Osteoblast (primary cell): Measurements from ENCODE around the gene TMEM82. TPM values are rescaled to one million over a fixed set of nuclear protein-coding genes. Genes with fewer than 3 reads are reported as not detected.

Source experiments
- DNase-seq: peaks from one replicate; pipeline ENCODE4 v3.0.0; 2011; ENCODE audit warnings: low spot score, mixed read lengths; ENCODE audit not compliant: insufficient read length; ENCODE audit errors: missing footprints
- H2AFZ ChIP-seq: 2 replicates; pipeline ENCODE4 v1.6.0; 2011; ENCODE audit warnings: mild to moderate bottlenecking, low read length
- H3K27ac ChIP-seq: 2 replicates; pipeline ENCODE4 v1.5.1; 2011; ENCODE audit warnings: mild to moderate bottlenecking, low read depth, low read length, moderate library complexity
- H3K27me3 ChIP-seq: 2 replicates; pipeline ENCODE4 v1.6.0; 2012; ENCODE audit warnings: mild to moderate bottlenecking, control low read depth, inconsistent platforms, low read length, moderate library complexity; ENCODE audit not compliant: insufficient read depth
- H3K36me3 ChIP-seq: 2 replicates; pipeline ENCODE4 v1.5.1; 2011; ENCODE audit warnings: mild to moderate bottlenecking, low read length, control low read depth, moderate library complexity; ENCODE audit not compliant: insufficient read depth
- H3K4me1 ChIP-seq: 2 replicates; pipeline ENCODE4 v1.5.1; 2011; ENCODE audit warnings: mild to moderate bottlenecking, low read length, control low read depth, moderate library complexity; ENCODE audit not compliant: insufficient read depth
- H3K4me2 ChIP-seq: 2 replicates; pipeline ENCODE4 v1.6.0; 2011; ENCODE audit warnings: mild to moderate bottlenecking, low read length; ENCODE audit not compliant: insufficient read depth
- H3K4me3 ChIP-seq: fragments of 200-600 bp; sonication (generic); 3 replicates; pipeline ENCODE4 v1.5.1; 2012; ENCODE audit warnings: mild to moderate bottlenecking, low read length, inconsistent platforms; ENCODE audit not compliant: insufficient read depth
- H3K79me2 ChIP-seq: 2 replicates; pipeline ENCODE4 v1.6.0; 2012; ENCODE audit warnings: mild to moderate bottlenecking, low read length, control low read depth, inconsistent platforms; ENCODE audit not compliant: insufficient read depth
- H3K9me3 ChIP-seq: 2 replicates; pipeline ENCODE4 v1.5.1; 2011; ENCODE audit warnings: low read depth, low read length, control low read depth
- H4K20me1 ChIP-seq: 2 replicates; pipeline ENCODE4 v1.6.0; 2012; ENCODE audit warnings: mild to moderate bottlenecking, low read length, control low read depth; ENCODE audit not compliant: insufficient read depth
- total RNA-seq: library from RNA; depleted of rRNA; stranded (reverse); fragments of >200 nt; gene quantifications from 2 replicates; pipeline ENCODE4 v1.2.3, GENCODE V29; 2012
- TF ChIP-seq, protein P1 (sequence below): IDR thresholded peaks from 2 replicates; pipeline ENCODE4 v1.5.1; 2011; ENCODE audit warnings: mild to moderate bottlenecking, low read depth, low read length, moderate library complexity; ENCODE audit errors: extremely low read depth

The TMEM82 gene
- total RNA-seq, 1 donor: not detected

DNA sequence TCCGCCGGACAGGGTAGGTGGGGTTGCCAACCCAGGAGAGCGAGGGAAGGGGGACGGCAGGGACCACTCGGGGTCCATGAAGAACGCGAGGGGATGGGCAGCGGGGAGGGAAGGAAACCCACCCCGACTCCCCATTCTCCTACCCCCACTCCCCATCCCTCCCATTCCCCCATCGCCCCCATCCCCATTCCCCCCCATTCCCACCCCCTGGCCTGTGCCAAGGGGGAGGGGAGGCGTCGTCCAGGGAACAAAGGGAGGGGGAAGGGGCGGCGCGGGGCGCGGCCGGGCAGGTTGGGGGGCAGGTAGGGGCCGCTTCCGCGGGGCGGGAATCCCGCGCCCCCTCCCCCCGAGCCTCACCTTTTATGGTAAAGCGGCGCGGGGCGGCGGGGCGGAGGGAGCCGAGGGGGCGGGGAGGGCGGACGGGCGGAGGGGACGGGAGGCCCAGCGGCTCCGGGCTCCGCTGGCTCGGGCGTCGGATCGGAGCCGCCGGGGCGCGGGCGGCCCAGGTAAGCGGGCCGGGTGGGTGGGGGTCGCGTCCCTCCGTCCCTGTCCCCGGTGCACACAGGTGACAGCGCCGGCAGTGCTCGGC is 16.1 kb downstream of the TMEM82 start, which contains the start of gene FBLIM1:
Gene FBLIM1, plus strand, starts transcription at position 453 of the 589 bp plus-strand sequence. CDS start 6,189 bp downstream, outside the sequence.
- peak within 1 kb of the TSS; percentile 88 for H3K4me2 ChIP-seq
- peak; percentile 81 for DNase-seq
- peak within 1 kb of the TSS; percentile 83 for H3K4me3 ChIP-seq
- H3K27ac ChIP-seq: peak within 1 kb of the TSS; percentile 76
- H2AFZ ChIP-seq: peak within 1 kb of the TSS; percentile 56
- H3K36me3 ChIP-seq: peaks cover 3% of the 10 kb centered on the region
- TF ChIP-seq, protein P1, sequence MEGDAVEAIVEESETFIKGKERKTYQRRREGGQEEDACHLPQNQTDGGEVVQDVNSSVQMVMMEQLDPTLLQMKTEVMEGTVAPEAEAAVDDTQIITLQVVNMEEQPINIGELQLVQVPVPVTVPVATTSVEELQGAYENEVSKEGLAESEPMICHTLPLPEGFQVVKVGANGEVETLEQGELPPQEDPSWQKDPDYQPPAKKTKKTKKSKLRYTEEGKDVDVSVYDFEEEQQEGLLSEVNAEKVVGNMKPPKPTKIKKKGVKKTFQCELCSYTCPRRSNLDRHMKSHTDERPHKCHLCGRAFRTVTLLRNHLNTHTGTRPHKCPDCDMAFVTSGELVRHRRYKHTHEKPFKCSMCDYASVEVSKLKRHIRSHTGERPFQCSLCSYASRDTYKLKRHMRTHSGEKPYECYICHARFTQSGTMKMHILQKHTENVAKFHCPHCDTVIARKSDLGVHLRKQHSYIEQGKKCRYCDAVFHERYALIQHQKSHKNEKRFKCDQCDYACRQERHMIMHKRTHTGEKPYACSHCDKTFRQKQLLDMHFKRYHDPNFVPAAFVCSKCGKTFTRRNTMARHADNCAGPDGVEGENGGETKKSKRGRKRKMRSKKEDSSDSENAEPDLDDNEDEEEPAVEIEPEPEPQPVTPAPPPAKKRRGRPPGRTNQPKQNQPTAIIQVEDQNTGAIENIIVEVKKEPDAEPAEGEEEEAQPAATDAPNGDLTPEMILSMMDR: no peak
- H3K9me3 ChIP-seq: no peaks in the 10 kb centered on the region
- peaks cover 36% of the 10 kb centered on the region for H3K79me2 ChIP-seq
- H3K27me3 ChIP-seq: no peaks in the 10 kb centered on the region
- peaks cover 14% of the 10 kb centered on the region for H4K20me1 ChIP-seq
- H3K4me1 ChIP-seq: peaks cover 35% of the 10 kb centered on the region

DNA sequence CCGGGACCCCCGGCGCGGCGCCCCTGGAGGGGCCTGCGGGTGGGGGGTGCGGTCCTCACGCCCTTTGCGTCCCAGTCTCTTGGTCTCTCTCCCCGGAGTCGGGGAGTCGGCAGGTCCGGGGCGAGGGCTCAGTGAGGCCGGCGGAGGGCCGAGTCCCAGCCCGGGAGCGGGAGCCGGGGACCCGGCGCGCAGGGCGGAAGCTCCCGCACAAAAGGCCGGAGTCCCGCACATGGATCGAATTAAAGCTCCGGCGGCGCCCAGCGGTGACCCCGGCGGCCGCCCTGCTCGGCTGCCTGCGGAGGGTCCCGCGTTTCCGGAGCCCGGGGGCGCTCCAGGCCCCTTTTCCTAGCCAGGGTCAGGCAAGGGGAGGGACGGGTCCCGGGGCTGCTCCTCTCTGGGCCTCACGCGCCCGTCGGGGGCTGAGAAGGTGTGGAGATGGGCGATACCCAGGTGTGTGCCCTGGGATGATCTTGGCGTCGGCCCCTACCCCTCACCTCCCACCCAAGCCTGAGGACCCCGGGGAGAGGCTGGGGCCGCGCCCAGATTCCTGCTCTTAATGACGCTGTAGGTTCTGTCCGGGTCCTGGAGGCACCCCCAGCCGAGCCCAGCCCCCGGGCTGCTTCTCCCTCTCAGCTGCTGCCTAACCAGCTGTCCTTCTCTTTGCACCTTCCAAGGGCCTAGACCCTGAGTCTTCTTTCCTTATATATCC is 16.8 kb downstream of the TMEM82 start:
- H3K36me3 ChIP-seq: peaks cover 4% of the 10 kb centered on the region
- H3K9me3 ChIP-seq: no peaks in the 10 kb centered on the region
- H3K4me2 ChIP-seq: peak overlapping the region; percentile 88
- peaks cover 40% of the 10 kb centered on the region for H3K79me2 ChIP-seq
- H3K4me1 ChIP-seq: peaks cover 35% of the 10 kb centered on the region
- H3K27ac ChIP-seq: peak overlapping the region; percentile 76
- TF ChIP-seq, protein P1: no peak
- peak overlapping the region; percentile 35 for H2AFZ ChIP-seq
- DNase-seq: peak; percentile 95
- no peaks in the 10 kb centered on the region for H3K27me3 ChIP-seq
- peaks cover 15% of the 10 kb centered on the region for H4K20me1 ChIP-seq
- peak overlapping the region; percentile 83 for H3K4me3 ChIP-seq

GRCh38 chr1:15760520-15761211 is 18.4 kb downstream of the TMEM82 start:
- Histone ChIP-seq H3K36me3 (peaks cover 20% of the 10 kb centered on the region), H3K27me3 (no peaks in the 10 kb centered on the region), H3K9me3 (no peaks in the 10 kb centered on the region), H3K27ac (peak overlapping the region; percentile 77), H3K79me2 (peaks cover 49% of the 10 kb centered on the region), H4K20me1 (peaks cover 26% of the 10 kb centered on the region), H3K4me3 (peak overlapping the region; percentile 83), H3K4me2 (peak overlapping the region; percentile 88), H2AFZ (peak overlapping the region; percentile 27), H3K4me1 (peaks cover 41% of the 10 kb centered on the region)
- peak; percentile 98 for DNase-seq
- TF ChIP-seq, protein P1: no peak
